ENCODE measurements around the gene CYBB.
"Not testable (repeated sequence)": the region's sequence is repeated elsewhere in the genome, so short reads cannot be mapped to it uniquely, and the experiment has no call there.

Gene CYBB

GRCh38 chrX:37779857-37780256, at the start of gene CYBB:
TSS of gene CYBB (plus strand) at chrX:37780059. CDS start at chrX:37780078, 19 bp downstream.
- no peak for DNase-seq (ENCODE audit: low spot score)

- peak; percentile 48 for DNase-seq (ENCODE audit: low spot score)
Observed at GRCh38 chrX:37745354-37745753, 34.5 kb upstream of the CYBB start.

- DNase-seq (ENCODE audit: low spot score), result no peak
Observed at GRCh38 chrX:37745835-37746217, 34.0 kb upstream of the CYBB start.

GRCh38 chrX:37746218-37746941, 33.5 kb upstream of the CYBB start:
- no peak for DNase-seq (ENCODE audit: low spot score)

GRCh38 chrX:37746951-37747350, 32.9 kb upstream of the CYBB start:
- no peak for DNase-seq (ENCODE audit: low spot score)

GRCh38 chrX:37752281-37752680, 27.6 kb upstream of the CYBB start:
- DNase-seq (ENCODE audit: low spot score), result no peak

GRCh38 chrX:37752936-37753335, 26.9 kb upstream of the CYBB start:
- no peak for DNase-seq (ENCODE audit: low spot score)

GRCh38 chrX:37753384-37753783, 26.5 kb upstream of the CYBB start:
- DNase-seq (ENCODE audit: low spot score), result no peak

- no peak for DNase-seq (ENCODE audit: low spot score)
Observed at GRCh38 chrX:37754516-37754915, 25.3 kb upstream of the CYBB start.

GRCh38 chrX:37755025-37755424, 24.8 kb upstream of the CYBB start:
- no peak for DNase-seq (ENCODE audit: low spot score)

GRCh38 chrX:37757082-37757481, 22.8 kb upstream of the CYBB start:
- no peak for DNase-seq (ENCODE audit: low spot score)

GRCh38 chrX:37759351-37759750, 20.5 kb upstream of the CYBB start:
- no peak for DNase-seq (ENCODE audit: low spot score)

- DNase-seq (ENCODE audit: low spot score), result no peak
Observed at GRCh38 chrX:37759878-37760418, 19.9 kb upstream of the CYBB start.

- DNase-seq (ENCODE audit: low spot score), result no peak
Observed at GRCh38 chrX:37763400-37763799, 16.5 kb upstream of the CYBB start.

- no peak for DNase-seq (ENCODE audit: low spot score)
Observed at GRCh38 chrX:37765507-37765906, 14.4 kb upstream of the CYBB start.

GRCh38 chrX:37767430-37767829, 12.4 kb upstream of the CYBB start:
- DNase-seq (ENCODE audit: low spot score), result no peak

GRCh38 chrX:37768866-37769265, 11.0 kb upstream of the CYBB start:
- DNase-seq (ENCODE audit: low spot score), result not testable (repeated sequence)

- DNase-seq (ENCODE audit: low spot score), result no peak
Observed at GRCh38 chrX:37776283-37776986, 3.4 kb upstream of the CYBB start.

GRCh38 chrX:37776987-37777325, 2.9 kb upstream of the CYBB start:
- DNase-seq (ENCODE audit: low spot score), result no peak

GRCh38 chrX:37781081-37781480, 1.2 kb downstream of the CYBB start:
- DNase-seq (ENCODE audit: low spot score), result no peak

GRCh38 chrX:37781814-37782213, 2.0 kb downstream of the CYBB start:
- no peak for DNase-seq (ENCODE audit: low spot score)

GRCh38 chrX:37782359-37782758, 2.5 kb downstream of the CYBB start:
- DNase-seq (ENCODE audit: low spot score), result no peak

- DNase-seq (ENCODE audit: low spot score), result no peak
Observed at GRCh38 chrX:37783305-37783704, 3.4 kb downstream of the CYBB start.

GRCh38 chrX:37785569-37785968, 5.7 kb downstream of the CYBB start:
- DNase-seq (ENCODE audit: low spot score), result no peak
